ENCODE data around the gene TAOK1. TPM values are rescaled to one million over a fixed set of nuclear protein-coding genes. Genes with fewer than 3 reads are reported as not detected.

The TAOK1 gene
- total RNA-seq, 4 donors from 2014 or later: 57.9 to 72.2 (median 65.1) TPM

GRCh38 chr17:29346462-29346861 lies 43.7 kb upstream of the TAOK1 start:
- 100% methylated on average over 3 of the region's 6 CpGs; no CpG with 5 or more reads in 1 of the 2 donors for WGBS, 2 donors (ENCODE audit: low coverage in 1 of 2)
- no peaks in the 10 kb centered on the region for H3K9me3 ChIP-seq
- no peak overlapping the region for H3K4me3 ChIP-seq
- H3K36me3 ChIP-seq: no peaks in the 10 kb centered on the region
- ATAC-seq: no peak
- H3K27ac ChIP-seq: no peak overlapping the region
- peaks cover 7% of the 10 kb centered on the region for H3K27me3 ChIP-seq
- no peaks in the 10 kb centered on the region for H3K4me1 ChIP-seq
- TF ChIP-seq EP300 (IDR thresholded peaks at IDR 0.05) (no peak), CTCF (IDR thresholded peaks at IDR 0.05) (no peak), POLR2A (IDR thresholded peaks at IDR 0.05) (no peak), POLR2AphosphoS5 (IDR thresholded peaks at IDR 0.05) (no peak)

DNA sequence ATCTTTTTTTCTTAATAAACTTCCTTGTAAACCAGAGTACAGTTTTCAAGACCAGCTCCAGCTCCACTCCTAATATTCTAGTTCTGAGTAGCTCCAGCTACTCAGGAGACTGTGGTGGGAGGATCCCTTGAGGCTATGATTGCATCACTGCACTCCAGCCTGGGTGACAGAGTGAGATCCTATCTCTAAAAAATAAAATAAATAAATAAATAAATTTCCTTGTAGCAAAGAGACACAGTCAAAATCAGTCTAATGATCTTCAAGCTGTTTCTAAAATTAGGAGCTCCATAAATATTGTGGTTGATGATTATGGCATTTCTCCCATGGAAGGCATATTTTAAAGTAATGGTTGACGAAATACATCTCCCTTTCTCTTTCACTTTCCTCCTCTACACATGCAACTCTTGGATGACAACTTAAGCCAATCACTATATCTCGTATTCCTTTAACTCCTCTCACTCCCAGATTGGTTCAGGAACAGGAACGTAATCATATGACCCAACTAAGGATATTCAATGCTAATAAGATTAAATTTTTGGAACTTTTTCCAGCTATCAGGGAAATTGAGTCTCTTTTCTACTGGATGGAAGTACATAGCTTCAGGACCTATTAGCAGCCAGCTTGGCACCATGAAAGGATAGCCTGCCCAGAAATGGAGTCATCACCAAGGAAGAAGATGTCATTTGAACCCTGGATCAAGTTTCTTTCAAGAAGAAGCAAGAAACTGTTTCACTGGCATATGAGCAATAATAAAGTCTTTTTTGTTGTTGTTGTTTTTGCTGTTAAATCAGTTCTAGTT lies 42.1 kb upstream of the TAOK1 start:
- Histone ChIP-seq H3K27me3 (no peaks in the 10 kb centered on the region), H3K36me3 (no peaks in the 10 kb centered on the region), H3K4me3 (no peak overlapping the region), H3K4me1 (no peaks in the 10 kb centered on the region), H3K9me3 (no peaks in the 10 kb centered on the region), H3K27ac (no peak overlapping the region)
- ATAC-seq: no peak
- TF ChIP-seq POLR2AphosphoS5 (IDR thresholded peaks at IDR 0.05) (no peak), POLR2A (IDR thresholded peaks at IDR 0.05) (no peak), EP300 (IDR thresholded peaks at IDR 0.05) (no peak), CTCF (IDR thresholded peaks at IDR 0.05) (no peak)
- WGBS, 2 donors (ENCODE audit: low coverage in 1 of 2): 54 to 60% methylated on average over 1 to 3 of the region's 3 CpGs

GRCh38 chr17:29349409-29349808 lies 40.8 kb upstream of the TAOK1 start:
- no peak for ATAC-seq
- H3K27me3 ChIP-seq: no peaks in the 10 kb centered on the region
- no peak overlapping the region for H3K4me3 ChIP-seq
- TF ChIP-seq POLR2A (IDR thresholded peaks at IDR 0.05): no peak
- no peak for TF ChIP-seq CTCF (IDR thresholded peaks at IDR 0.05)
- no peak for TF ChIP-seq POLR2AphosphoS5 (IDR thresholded peaks at IDR 0.05)
- TF ChIP-seq EP300 (IDR thresholded peaks at IDR 0.05): no peak
- no peaks in the 10 kb centered on the region for H3K36me3 ChIP-seq
- no peaks in the 10 kb centered on the region for H3K4me1 ChIP-seq
- no peak overlapping the region for H3K27ac ChIP-seq
- WGBS, 2 donors (ENCODE audit: low coverage in 1 of 2): 75 to 76% methylated on average over 2 of the region's 2 CpGs
- H3K9me3 ChIP-seq: no peaks in the 10 kb centered on the region

DNA sequence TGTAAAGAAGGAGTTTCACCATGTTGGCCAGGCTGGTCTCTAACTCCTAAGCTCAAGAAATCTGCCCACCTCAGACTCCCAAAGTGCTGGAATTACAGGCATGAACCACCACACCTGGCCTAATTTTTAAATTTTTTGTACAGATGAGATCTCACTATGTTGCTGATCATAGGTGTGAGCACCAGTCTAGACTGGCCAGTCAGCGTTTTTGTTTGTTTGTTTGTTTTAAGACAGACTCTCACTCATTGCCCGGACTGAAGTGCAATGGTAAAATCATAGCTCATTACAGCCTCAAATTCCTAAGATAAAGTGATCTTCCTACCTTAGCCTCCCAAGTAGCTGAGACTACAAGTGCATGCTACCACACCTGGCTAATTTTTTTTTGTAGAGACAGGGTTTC lies 38.0 kb upstream of the TAOK1 start:
- no peaks in the 10 kb centered on the region for H3K36me3 ChIP-seq
- no peaks in the 10 kb centered on the region for H3K27me3 ChIP-seq
- 92% methylated on average over 2 of the region's 2 CpGs; no CpG with 5 or more reads in 1 of the 2 donors for WGBS, 2 donors (ENCODE audit: low coverage in 1 of 2)
- TF ChIP-seq EP300 (IDR thresholded peaks at IDR 0.05) (no peak), POLR2A (IDR thresholded peaks at IDR 0.05) (no peak), CTCF (IDR thresholded peaks at IDR 0.05) (no peak), POLR2AphosphoS5 (IDR thresholded peaks at IDR 0.05) (no peak)
- no peak overlapping the region for H3K4me3 ChIP-seq
- H3K9me3 ChIP-seq: no peaks in the 10 kb centered on the region
- H3K4me1 ChIP-seq: peaks cover 0 to 3% (median 0%) of the 10 kb centered on the region in 3 donors
- no peak overlapping the region for H3K27ac ChIP-seq
- ATAC-seq: no peak

GRCh38 chr17:29357232-29357631 lies 32.9 kb upstream of the TAOK1 start:
- no peak overlapping the region for H3K4me3 ChIP-seq
- no peak overlapping the region for H3K27ac ChIP-seq
- H3K36me3 ChIP-seq: no peaks in the 10 kb centered on the region
- no peaks in the 10 kb centered on the region for H3K27me3 ChIP-seq
- TF ChIP-seq POLR2AphosphoS5 (IDR thresholded peaks at IDR 0.05) (no peak), POLR2A (IDR thresholded peaks at IDR 0.05) (no peak)
- no peak for ATAC-seq
- H3K4me1 ChIP-seq: peaks cover 0 to 15% (median 0%) of the 10 kb centered on the region in 3 donors
- H3K9me3 ChIP-seq: no peaks in the 10 kb centered on the region
- 21 to 46% methylated on average over 2 of the region's 2 CpGs for WGBS, 2 donors (ENCODE audit: low coverage in 1 of 2)
